ENCODE measurements around the gene CEP72.

GRCh38 chr5:633501-633955 is 21.4 kb downstream of the CEP72 start:
- TF ChIP-seq CTCF (IDR thresholded peaks at IDR 0.05; ENCODE audit: low read depth, low read length) (no peak), MAX (IDR thresholded peaks at IDR 0.05; ENCODE audit: low read depth, low read length) (no peak), MYC (IDR thresholded peaks at IDR 0.05; ENCODE audit: low read depth, low read length) (no peak), POLR2A (IDR thresholded peaks at IDR 0.05; ENCODE audit: extremely low read depth, insufficient read length) (no peak)

Measured in NB4 (cell line).